MM.1S (cell line): ENCODE measurements around the gene ITFG1.

Experiments
- DNase-seq: peaks from one replicate; pipeline ENCODE4 v3.0.0-alpha.2; 2015
- H2AFZ ChIP-seq: fragments of 300-600 bp; sonication (generic); 2 replicates; pipeline ENCODE4 v1.6.0; 2016; ENCODE audit warnings: antibody characterized with exemption, low read length
- H3F3A ChIP-seq: fragments of 300-600 bp; sonication (generic); 2 replicates; pipeline ENCODE4 v1.6.1; 2016; ENCODE audit warnings: mild to moderate bottlenecking, antibody characterized with exemption, low read length, moderate library complexity, mixed read lengths; ENCODE audit not compliant: insufficient read depth
- H3K27ac ChIP-seq: fragments of 300-600 bp; sonication (generic); 2 replicates; pipeline ENCODE4 v1.5.1; 2016; ENCODE audit warnings: mild to moderate bottlenecking, low read length
- H3K27me3 ChIP-seq: fragments of 300-600 bp; sonication (generic); replicated peaks from 2 replicates; pipeline ENCODE4 v1.6.0; 2016; ENCODE audit warnings: low read length; ENCODE audit not compliant: insufficient read depth
- H3K36me3 ChIP-seq: fragments of 300-600 bp; sonication (generic); replicated peaks from 2 replicates; pipeline ENCODE4 v1.6.1; 2016; ENCODE audit warnings: mild to moderate bottlenecking, low read length, mixed read lengths; ENCODE audit not compliant: insufficient read depth
- H3K4me1 ChIP-seq: fragments of 300-600 bp; sonication (generic); 2 replicates; pipeline ENCODE4 v1.6.1; 2016; ENCODE audit warnings: low read length, mixed read lengths
- H3K4me2 ChIP-seq: fragments of 300-600 bp; sonication (generic); 2 replicates; pipeline ENCODE4 v1.6.0; 2016; ENCODE audit warnings: low read depth, low read length
- H3K4me3 ChIP-seq: fragments of 300-600 bp; sonication (generic); 2 replicates; pipeline ENCODE4 v1.5.1; 2016; ENCODE audit warnings: low read length, mixed read lengths
- H3K79me2 ChIP-seq: fragments of 300-600 bp; sonication (generic); 2 replicates; pipeline ENCODE4 v1.6.1; 2016; ENCODE audit warnings: mixed run types, low read length, mixed read lengths
- H3K9ac ChIP-seq: fragments of 300-600 bp; sonication (generic); 2 replicates; pipeline ENCODE4 v1.6.1; 2016; ENCODE audit warnings: low read length, mixed read lengths
- H3K9me2 ChIP-seq: fragments of 300-600 bp; sonication (generic); replicated peaks from 2 replicates; pipeline ENCODE4 v1.6.1; 2016; ENCODE audit warnings: mild to moderate bottlenecking, low read length, mixed read lengths; ENCODE audit not compliant: insufficient read depth
- H3K9me3 ChIP-seq: fragments of 300-600 bp; sonication (generic); replicated peaks from 2 replicates; pipeline ENCODE4 v1.6.1; 2016; ENCODE audit warnings: mild to moderate bottlenecking, low read length, mixed read lengths; ENCODE audit not compliant: insufficient read depth
- H4K20me1 ChIP-seq: fragments of 300-600 bp; sonication (generic); 2 replicates; pipeline ENCODE4 v1.6.1; 2016; ENCODE audit warnings: mild to moderate bottlenecking, low read length, moderate library complexity, mixed read lengths; ENCODE audit not compliant: insufficient read depth
- EZH2 ChIP-seq: fragments of 300-600 bp; sonication (generic); optimal IDR thresholded peaks from 2 replicates; pipeline ENCODE3; 2017; ENCODE audit warnings: low read depth, mild to moderate bottlenecking, antibody characterized with exemption, low read length, mixed read lengths
- EZH2phosphoT487 ChIP-seq: fragments of 300-600 bp; sonication (generic); IDR thresholded peaks from 2 replicates; pipeline ENCODE4 v1.6.1; 2018; ENCODE audit warnings: antibody characterized with exemption, low read length
- TF ChIP-seq, protein P1 (sequence below): fragments of 300-600 bp; sonication (generic); IDR thresholded peaks from 2 replicates; pipeline ENCODE4 v1.5.1; 2016; ENCODE audit warnings: antibody characterized with exemption, low read length, mixed read lengths

The ITFG1 gene

DNA sequence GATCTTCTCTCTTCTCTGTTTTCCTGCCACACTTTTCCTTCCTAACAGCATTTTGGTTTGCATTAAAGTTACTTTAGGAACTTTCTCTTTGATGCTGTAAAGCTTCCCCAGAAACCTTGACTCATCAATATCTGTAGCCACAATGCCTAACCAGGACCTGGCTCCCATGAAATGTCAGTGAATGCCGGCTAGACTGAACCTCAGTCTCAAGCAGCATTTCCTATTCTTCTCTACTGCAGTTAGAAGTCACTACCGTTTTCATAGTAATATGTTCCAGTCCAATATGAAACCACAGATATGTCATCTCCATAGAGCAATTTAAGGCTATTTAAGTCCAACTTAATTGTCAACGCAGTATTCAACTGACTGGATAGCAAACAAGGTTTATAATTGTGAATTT lies 28.9 kb downstream of the ITFG1 start:
- Histone ChIP-seq H3K27me3 (no peaks in the 10 kb centered on the region), H4K20me1 (no peaks in the 10 kb centered on the region), H3K36me3 (no peaks in the 10 kb centered on the region), H3K9me2 (no peaks in the 10 kb centered on the region), H3K27ac (no peak overlapping the region), H3F3A (no peaks in the 10 kb centered on the region), H3K4me2 (no peak overlapping the region), H3K9ac (no peak overlapping the region), H3K79me2 (no peaks in the 10 kb centered on the region), H3K4me1 (no peaks in the 10 kb centered on the region), H2AFZ (no peak overlapping the region), H3K4me3 (no peak overlapping the region), H3K9me3 (no peaks in the 10 kb centered on the region)
- TF ChIP-seq, protein P1, sequence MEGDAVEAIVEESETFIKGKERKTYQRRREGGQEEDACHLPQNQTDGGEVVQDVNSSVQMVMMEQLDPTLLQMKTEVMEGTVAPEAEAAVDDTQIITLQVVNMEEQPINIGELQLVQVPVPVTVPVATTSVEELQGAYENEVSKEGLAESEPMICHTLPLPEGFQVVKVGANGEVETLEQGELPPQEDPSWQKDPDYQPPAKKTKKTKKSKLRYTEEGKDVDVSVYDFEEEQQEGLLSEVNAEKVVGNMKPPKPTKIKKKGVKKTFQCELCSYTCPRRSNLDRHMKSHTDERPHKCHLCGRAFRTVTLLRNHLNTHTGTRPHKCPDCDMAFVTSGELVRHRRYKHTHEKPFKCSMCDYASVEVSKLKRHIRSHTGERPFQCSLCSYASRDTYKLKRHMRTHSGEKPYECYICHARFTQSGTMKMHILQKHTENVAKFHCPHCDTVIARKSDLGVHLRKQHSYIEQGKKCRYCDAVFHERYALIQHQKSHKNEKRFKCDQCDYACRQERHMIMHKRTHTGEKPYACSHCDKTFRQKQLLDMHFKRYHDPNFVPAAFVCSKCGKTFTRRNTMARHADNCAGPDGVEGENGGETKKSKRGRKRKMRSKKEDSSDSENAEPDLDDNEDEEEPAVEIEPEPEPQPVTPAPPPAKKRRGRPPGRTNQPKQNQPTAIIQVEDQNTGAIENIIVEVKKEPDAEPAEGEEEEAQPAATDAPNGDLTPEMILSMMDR: no peak
- no peak for TF ChIP-seq EZH2
- no peak for TF ChIP-seq EZH2phosphoT487
- no peak for DNase-seq

DNA sequence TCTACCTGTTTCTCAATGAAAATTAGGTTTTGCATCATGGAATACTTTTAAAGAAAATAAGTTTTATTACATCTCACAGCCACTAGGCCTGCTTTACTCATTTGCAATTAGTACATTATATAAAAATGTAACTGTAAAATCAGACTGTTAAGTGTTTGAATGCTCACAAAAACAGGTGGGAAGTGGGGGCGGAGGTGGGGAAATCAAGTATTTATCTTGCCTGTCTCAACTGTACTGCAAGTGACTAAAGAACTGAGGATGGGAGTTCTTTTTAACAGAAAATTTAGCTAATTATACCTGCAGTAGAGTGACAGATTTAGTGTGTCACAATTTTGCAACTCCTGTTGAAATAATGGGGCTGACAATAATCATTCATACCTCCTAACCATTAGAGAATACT lies 34.1 kb downstream of the ITFG1 start:
- no peaks in the 10 kb centered on the region for H3K9me3 ChIP-seq
- no peak for DNase-seq
- H4K20me1 ChIP-seq: no peaks in the 10 kb centered on the region
- H3K27ac ChIP-seq: no peak overlapping the region
- no peak overlapping the region for H3K4me3 ChIP-seq
- no peaks in the 10 kb centered on the region for H3K9me2 ChIP-seq
- no peak overlapping the region for H3K4me2 ChIP-seq
- no peak overlapping the region for H2AFZ ChIP-seq
- H3F3A ChIP-seq: no peaks in the 10 kb centered on the region
- TF ChIP-seq, protein P1: no peak
- TF ChIP-seq EZH2 (no peak), EZH2phosphoT487 (no peak)
- no peaks in the 10 kb centered on the region for H3K36me3 ChIP-seq
- no peaks in the 10 kb centered on the region for H3K4me1 ChIP-seq
- H3K9ac ChIP-seq: no peak overlapping the region
- no peaks in the 10 kb centered on the region for H3K79me2 ChIP-seq
- no peaks in the 10 kb centered on the region for H3K27me3 ChIP-seq

DNA sequence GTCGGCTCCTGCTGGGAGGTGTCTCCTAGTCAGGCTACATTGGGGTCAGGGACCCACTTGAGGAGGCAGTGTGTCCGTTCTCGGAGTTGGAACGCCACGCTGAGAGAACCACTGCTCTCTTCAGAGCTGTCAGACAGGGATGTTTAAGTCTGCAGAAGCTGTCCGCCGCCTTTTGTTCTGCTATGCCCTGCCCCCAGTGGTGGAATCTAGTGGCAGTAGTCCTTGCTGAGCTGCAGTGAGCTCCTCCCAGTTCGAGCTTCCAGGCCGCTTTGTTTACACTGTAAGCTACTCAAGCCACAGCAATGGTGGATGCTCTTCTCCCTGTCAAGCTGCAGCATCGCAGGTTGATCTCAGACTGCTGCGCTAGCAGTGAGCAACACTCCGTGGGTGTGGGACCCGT lies 36.0 kb downstream of the ITFG1 start:
- no peak overlapping the region for H3K4me3 ChIP-seq
- no peaks in the 10 kb centered on the region for H3F3A ChIP-seq
- H3K27ac ChIP-seq: no peak overlapping the region
- no peaks in the 10 kb centered on the region for H3K4me1 ChIP-seq
- no peaks in the 10 kb centered on the region for H3K9me3 ChIP-seq
- no peaks in the 10 kb centered on the region for H3K27me3 ChIP-seq
- no peak for DNase-seq
- H2AFZ ChIP-seq: no peak overlapping the region
- no peaks in the 10 kb centered on the region for H3K36me3 ChIP-seq
- H4K20me1 ChIP-seq: no peaks in the 10 kb centered on the region
- no peaks in the 10 kb centered on the region for H3K9me2 ChIP-seq
- TF ChIP-seq, protein P1: no peak
- TF ChIP-seq EZH2: no peak
- no peak for TF ChIP-seq EZH2phosphoT487
- H3K79me2 ChIP-seq: no peaks in the 10 kb centered on the region
- H3K9ac ChIP-seq: no peak overlapping the region
- H3K4me2 ChIP-seq: no peak overlapping the region
